ENCODE measurements around the gene CGA.

Gene CGA

DNA sequence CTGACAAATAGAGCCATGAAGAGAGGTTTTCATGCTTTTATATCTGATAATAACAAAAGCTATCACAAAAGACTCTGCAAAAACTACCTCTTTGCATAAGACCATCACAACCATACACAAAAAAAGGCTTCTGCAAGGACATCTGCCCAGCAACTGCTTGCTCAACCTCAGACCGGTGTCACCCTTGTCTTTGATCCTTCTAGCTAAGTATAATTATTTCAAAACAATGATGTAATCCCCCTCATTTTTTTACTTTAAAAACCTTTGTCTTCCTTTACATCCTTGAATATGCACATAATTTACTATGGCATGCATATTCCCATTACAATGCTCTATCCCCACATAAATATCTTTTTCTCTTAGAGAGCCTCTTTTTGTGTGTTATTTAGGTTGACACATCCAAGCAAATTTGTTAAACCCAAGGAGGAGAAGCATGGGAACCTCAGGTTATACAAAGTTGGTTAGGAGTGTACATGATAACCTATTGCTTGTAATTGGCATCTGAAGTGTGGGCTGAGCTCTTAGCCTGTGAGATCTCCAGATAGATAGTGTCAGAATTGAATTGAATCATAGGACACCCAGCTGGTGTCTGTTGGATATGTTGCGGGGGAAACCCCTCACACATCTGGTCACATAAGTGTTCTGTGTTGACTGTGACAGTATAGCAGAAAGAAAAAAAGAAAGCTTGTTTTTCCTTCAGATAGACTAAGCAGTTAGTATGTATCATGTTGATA, 20.7 kb upstream of the CGA start:
- Histone ChIP-seq H3K4me3 (ENCODE audit: low read depth, low read length, poor library complexity, severe bottlenecking) (no peak overlapping the region), H3K9me2 (ENCODE audit: low read depth, low read length) (no peaks in the 10 kb centered on the region), H3K36me3 (ENCODE audit: insufficient read depth, low read length) (no peaks in the 10 kb centered on the region), H3K27ac (ENCODE audit: low read depth, low read length, poor library complexity, severe bottlenecking) (no peak overlapping the region), H3K4me2 (ENCODE audit: low read length) (no peak overlapping the region), H3K9ac (ENCODE audit: low read length) (no peak overlapping the region), H3K79me2 (ENCODE audit: insufficient read depth, low read length) (no peaks in the 10 kb centered on the region), H3K27me3 (ENCODE audit: insufficient read depth, low read length) (no peaks in the 10 kb centered on the region), H3K9me3 (ENCODE audit: low read length) (no peaks in the 10 kb centered on the region), H2AFZ (ENCODE audit: low read length) (no peak overlapping the region), H4K20me1 (ENCODE audit: insufficient read depth, low read length) (no peaks in the 10 kb centered on the region), H3F3A (ENCODE audit: insufficient read depth, low read length) (no peaks in the 10 kb centered on the region), H3K4me1 (ENCODE audit: insufficient read depth, low read length, severe bottlenecking) (no peaks in the 10 kb centered on the region)
- TF ChIP-seq EZH2 (IDR thresholded peaks at IDR 0.05; ENCODE audit: borderline replicate concordance, low read length): no peak
- TF ChIP-seq, protein P1, sequence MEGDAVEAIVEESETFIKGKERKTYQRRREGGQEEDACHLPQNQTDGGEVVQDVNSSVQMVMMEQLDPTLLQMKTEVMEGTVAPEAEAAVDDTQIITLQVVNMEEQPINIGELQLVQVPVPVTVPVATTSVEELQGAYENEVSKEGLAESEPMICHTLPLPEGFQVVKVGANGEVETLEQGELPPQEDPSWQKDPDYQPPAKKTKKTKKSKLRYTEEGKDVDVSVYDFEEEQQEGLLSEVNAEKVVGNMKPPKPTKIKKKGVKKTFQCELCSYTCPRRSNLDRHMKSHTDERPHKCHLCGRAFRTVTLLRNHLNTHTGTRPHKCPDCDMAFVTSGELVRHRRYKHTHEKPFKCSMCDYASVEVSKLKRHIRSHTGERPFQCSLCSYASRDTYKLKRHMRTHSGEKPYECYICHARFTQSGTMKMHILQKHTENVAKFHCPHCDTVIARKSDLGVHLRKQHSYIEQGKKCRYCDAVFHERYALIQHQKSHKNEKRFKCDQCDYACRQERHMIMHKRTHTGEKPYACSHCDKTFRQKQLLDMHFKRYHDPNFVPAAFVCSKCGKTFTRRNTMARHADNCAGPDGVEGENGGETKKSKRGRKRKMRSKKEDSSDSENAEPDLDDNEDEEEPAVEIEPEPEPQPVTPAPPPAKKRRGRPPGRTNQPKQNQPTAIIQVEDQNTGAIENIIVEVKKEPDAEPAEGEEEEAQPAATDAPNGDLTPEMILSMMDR (IDR thresholded peaks at IDR 0.05; ENCODE audit: low read length): no peak

DNA sequence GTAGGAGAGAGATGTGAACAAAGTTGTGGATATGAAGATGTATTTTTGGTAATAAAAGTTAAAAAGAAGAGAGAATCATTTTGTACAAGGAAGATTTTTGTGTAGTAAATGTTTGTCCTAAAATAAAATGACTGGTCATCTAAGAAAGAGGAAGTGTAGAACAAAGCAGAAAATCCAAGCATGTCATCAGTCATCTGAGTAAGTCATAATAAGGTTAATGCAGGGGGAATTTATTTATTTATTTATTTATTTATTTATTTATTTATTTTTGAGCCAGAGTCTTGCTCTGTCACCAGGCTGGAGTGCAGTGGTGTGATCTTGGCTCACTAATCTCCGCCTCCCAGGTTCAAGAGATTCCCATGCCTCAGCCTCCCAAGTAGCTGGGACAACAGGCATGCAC, 15.7 kb upstream of the CGA start:
- no peak overlapping the region for H3K27ac ChIP-seq (ENCODE audit: low read depth, low read length, poor library complexity, severe bottlenecking)
- TF ChIP-seq, protein P1 (IDR thresholded peaks at IDR 0.05; ENCODE audit: low read length): no peak
- TF ChIP-seq EZH2 (IDR thresholded peaks at IDR 0.05; ENCODE audit: borderline replicate concordance, low read length): no peak
- no peaks in the 10 kb centered on the region for H3K9me2 ChIP-seq (ENCODE audit: low read depth, low read length)
- no peaks in the 10 kb centered on the region for H4K20me1 ChIP-seq (ENCODE audit: insufficient read depth, low read length)
- H3F3A ChIP-seq (ENCODE audit: insufficient read depth, low read length): no peaks in the 10 kb centered on the region
- no peak overlapping the region for H3K9ac ChIP-seq (ENCODE audit: low read length)
- no peaks in the 10 kb centered on the region for H3K36me3 ChIP-seq (ENCODE audit: insufficient read depth, low read length)
- no peak overlapping the region for H3K4me2 ChIP-seq (ENCODE audit: low read length)
- no peaks in the 10 kb centered on the region for H3K79me2 ChIP-seq (ENCODE audit: insufficient read depth, low read length)
- no peaks in the 10 kb centered on the region for H3K27me3 ChIP-seq (ENCODE audit: insufficient read depth, low read length)
- no peaks in the 10 kb centered on the region for H3K9me3 ChIP-seq (ENCODE audit: low read length)
- H2AFZ ChIP-seq (ENCODE audit: low read length): no peak overlapping the region
- no peaks in the 10 kb centered on the region for H3K4me1 ChIP-seq (ENCODE audit: insufficient read depth, low read length, severe bottlenecking)
- H3K4me3 ChIP-seq (ENCODE audit: low read depth, low read length, poor library complexity, severe bottlenecking): no peak overlapping the region

GRCh38 chr6:87105823-87106222, 10.9 kb upstream of the CGA start:
- H3K27ac ChIP-seq (ENCODE audit: low read depth, low read length, poor library complexity, severe bottlenecking): no peak overlapping the region
- no peaks in the 10 kb centered on the region for H4K20me1 ChIP-seq (ENCODE audit: insufficient read depth, low read length)
- no peak overlapping the region for H3K9ac ChIP-seq (ENCODE audit: low read length)
- no peaks in the 10 kb centered on the region for H3K36me3 ChIP-seq (ENCODE audit: insufficient read depth, low read length)
- H3K4me3 ChIP-seq (ENCODE audit: low read depth, low read length, poor library complexity, severe bottlenecking): no peak overlapping the region
- no peaks in the 10 kb centered on the region; the same call in 1 of the 2 replicates for H3K9me2 ChIP-seq (ENCODE audit: low read depth, low read length)
- H3K79me2 ChIP-seq (ENCODE audit: insufficient read depth, low read length): no peaks in the 10 kb centered on the region
- H2AFZ ChIP-seq (ENCODE audit: low read length): no peak overlapping the region
- TF ChIP-seq, protein P1 (IDR thresholded peaks at IDR 0.05; ENCODE audit: low read length): no peak
- TF ChIP-seq EZH2 (IDR thresholded peaks at IDR 0.05; ENCODE audit: borderline replicate concordance, low read length): no peak
- no peak overlapping the region for H3K4me2 ChIP-seq (ENCODE audit: low read length)
- H3F3A ChIP-seq (ENCODE audit: insufficient read depth, low read length): no peaks in the 10 kb centered on the region
- H3K9me3 ChIP-seq (ENCODE audit: low read length): no peaks in the 10 kb centered on the region
- no peaks in the 10 kb centered on the region for H3K4me1 ChIP-seq (ENCODE audit: insufficient read depth, low read length, severe bottlenecking)
- H3K27me3 ChIP-seq (ENCODE audit: insufficient read depth, low read length): no peaks in the 10 kb centered on the region
